Activated naive CD4-positive, alpha-beta T cell treated with anti-CD3 and anti-CD28 coated beads, Interleukin-2, amount 10 ng/mL, durations not matched to agents 7 days and 5 days (primary cell): ENCODE results near the gene MAP2K5.
"Not testable (repeated sequence)": the region's sequence is repeated elsewhere in the genome, so short reads cannot be mapped to it uniquely, and the experiment has no call there.

ENCODE experiments used
- CTCF ChIA-PET: fragments of 350-600 bp; sonication (Branson Sonifier 250); formaldehyde crosslinking; loops from one replicate; lab custom pipeline; 2021; ENCODE audit warnings: antibody characterized with exemption; lab: Charles Lee
- DNase-seq: peaks from one replicate; pipeline ENCODE4 v3.0.0-alpha.2; 2020
- H3K27ac Mint-ChIP-seq: one replicate; pipeline ENCODE4 v1.8.0; 2021; ENCODE audit warnings: mild to moderate bottlenecking, moderate library complexity, mixed read lengths
- H3K27me3 Mint-ChIP-seq: one replicate; pipeline ENCODE4 v1.8.0; 2021; ENCODE audit warnings: mild to moderate bottlenecking, mixed read lengths
- H3K36me3 Mint-ChIP-seq: one replicate; pipeline ENCODE4 v1.8.0; 2021; ENCODE audit warnings: mixed read lengths
- H3K4me1 Mint-ChIP-seq: one replicate; pipeline ENCODE4 v1.8.0; 2021; ENCODE audit warnings: mixed read lengths
- H3K4me3 Mint-ChIP-seq: one replicate; pipeline ENCODE4 v1.8.0; 2021; ENCODE audit warnings: mild to moderate bottlenecking, moderate library complexity, mixed read lengths
- H3K9me3 Mint-ChIP-seq: one replicate; pipeline ENCODE4 v1.8.0; 2021; ENCODE audit warnings: mixed read lengths

Gene MAP2K5

DNA sequence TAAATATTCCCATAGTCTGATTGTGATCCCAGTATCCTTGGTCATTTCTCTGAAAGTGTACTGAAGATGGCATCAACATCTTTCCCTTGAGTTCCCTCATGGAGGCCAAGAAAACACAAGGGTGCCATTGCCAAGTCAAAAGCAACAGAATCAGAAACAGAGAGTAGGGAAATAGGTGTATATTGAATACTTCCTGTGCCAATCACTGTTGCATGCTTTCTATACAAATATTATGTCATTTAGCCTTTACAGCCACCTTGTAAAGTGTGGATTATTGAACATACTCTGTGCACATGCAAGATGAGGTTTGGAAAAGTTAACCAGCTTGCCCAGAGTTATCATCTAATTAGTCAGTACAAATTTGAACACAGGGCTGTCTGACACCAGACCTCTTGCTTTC is 117.9 kb downstream of the MAP2K5 start:
- Mint-ChIP-seq H3K4me1 (no peaks in the 10 kb centered on the region), H3K36me3 (peaks cover 22% of the 10 kb centered on the region), H3K9me3 (peaks cover 5% of the 10 kb centered on the region), H3K4me3 (no peak overlapping the region), H3K27ac (no peak overlapping the region), H3K27me3 (no peaks in the 10 kb centered on the region)
- CTCF ChIA-PET: no interaction called here
- no peak for DNase-seq

DNA sequence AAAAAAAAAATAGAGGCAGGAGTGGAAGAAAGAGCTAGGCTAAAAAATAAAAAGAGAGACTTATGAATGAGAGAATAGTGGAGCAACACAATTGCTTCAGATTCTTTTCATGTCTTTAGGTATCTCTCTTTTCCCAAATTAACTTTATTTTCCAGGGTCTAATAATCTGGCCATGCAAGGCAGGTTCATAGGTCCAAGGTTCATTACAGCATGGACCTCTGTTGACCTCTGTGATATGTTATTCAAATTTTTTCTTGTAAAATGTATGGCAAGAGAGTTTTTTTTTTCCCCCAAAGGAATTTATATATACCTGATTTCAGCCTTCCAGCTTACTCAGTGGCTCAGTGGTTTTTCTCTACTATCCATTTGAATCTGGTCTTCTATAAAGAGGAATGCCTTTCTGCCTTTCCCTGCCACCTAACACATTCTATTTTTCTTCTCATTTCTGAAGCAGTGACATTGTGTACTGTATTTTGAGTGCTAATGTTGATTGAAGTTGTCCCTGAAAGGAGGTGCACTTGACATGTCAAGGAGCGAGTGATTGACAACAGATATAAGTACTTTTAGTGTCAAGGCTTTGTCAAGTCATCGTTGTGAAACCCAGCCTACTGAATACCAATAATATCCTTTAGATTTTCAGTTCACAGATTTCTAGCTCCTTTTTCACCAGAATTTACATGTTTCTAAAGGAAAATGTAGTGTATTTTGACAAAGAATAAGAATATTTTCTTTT is 118.5 kb downstream of the MAP2K5 start:
- no peaks in the 10 kb centered on the region for H3K9me3 Mint-ChIP-seq
- no peaks in the 10 kb centered on the region for H3K27me3 Mint-ChIP-seq
- H3K36me3 Mint-ChIP-seq: peaks cover 16% of the 10 kb centered on the region
- no peak overlapping the region for H3K4me3 Mint-ChIP-seq
- no peak overlapping the region for H3K27ac Mint-ChIP-seq
- no peaks in the 10 kb centered on the region for H3K4me1 Mint-ChIP-seq
- CTCF ChIA-PET: no interaction called here
- DNase-seq: no peak

DNA sequence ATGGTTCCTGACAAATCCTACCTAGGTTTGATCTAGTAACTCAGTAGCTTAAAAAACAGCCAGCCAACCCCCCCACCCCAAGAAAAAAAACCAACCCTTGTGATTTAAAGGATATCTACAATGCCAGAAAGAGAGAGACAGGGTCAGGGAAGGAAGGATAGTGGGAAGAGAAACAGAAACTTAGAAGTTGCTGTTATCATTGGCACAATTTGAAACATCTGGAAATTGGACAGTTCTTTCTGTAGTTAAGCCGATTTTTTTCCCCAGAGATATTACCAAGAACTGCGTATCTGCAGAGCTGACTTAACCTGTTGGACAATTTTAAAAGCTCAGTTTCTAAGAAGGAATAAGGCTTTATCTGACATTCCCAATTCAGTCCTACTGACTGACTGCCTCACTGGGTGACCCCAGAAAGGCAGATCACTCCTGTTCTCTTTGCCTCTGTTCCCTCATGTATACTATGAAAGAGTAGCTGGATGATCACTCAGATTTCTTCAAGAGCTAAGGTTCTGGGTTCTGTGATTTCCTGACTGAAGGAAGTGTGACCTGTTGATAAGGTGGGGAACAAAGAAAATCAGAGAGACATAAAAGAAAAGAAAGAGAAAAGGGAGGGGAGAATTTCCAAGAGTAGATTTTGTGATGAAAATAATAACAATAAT is 128.3 kb downstream of the MAP2K5 start:
- H3K27me3 Mint-ChIP-seq: no peaks in the 10 kb centered on the region
- no peak overlapping the region for H3K4me3 Mint-ChIP-seq
- H3K9me3 Mint-ChIP-seq: peaks cover 1% of the 10 kb centered on the region
- DNase-seq: no peak
- peaks cover 5% of the 10 kb centered on the region for H3K36me3 Mint-ChIP-seq
- H3K27ac Mint-ChIP-seq: no peak overlapping the region
- H3K4me1 Mint-ChIP-seq: no peaks in the 10 kb centered on the region
- CTCF ChIA-PET: no interaction called here

DNA sequence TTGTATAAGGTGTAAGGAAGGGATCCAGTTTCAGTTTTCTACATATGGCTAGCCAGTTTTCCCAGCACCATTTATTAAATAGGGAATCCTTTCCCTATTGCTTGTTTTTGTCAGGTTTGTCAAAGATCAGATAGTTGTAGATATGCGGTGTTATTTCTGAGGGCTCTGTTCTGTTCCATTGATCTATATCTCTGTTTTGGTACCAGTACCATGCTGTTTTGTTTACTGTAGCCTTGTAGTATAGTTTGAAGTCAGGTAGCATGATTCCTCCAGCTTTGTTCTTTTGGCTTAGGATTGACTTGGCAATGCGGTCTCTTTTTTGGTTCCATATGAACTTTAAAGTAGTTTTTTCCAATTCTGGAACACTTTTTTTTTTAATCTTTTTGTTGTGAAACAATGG is 130.3 kb downstream of the MAP2K5 start:
- H3K9me3 Mint-ChIP-seq, H3K4me1 Mint-ChIP-seq, H3K4me3 Mint-ChIP-seq, H3K36me3 Mint-ChIP-seq, H3K27ac Mint-ChIP-seq, DNase-seq, H3K27me3 Mint-ChIP-seq, CTCF ChIA-PET: not testable (repeated sequence)

DNA sequence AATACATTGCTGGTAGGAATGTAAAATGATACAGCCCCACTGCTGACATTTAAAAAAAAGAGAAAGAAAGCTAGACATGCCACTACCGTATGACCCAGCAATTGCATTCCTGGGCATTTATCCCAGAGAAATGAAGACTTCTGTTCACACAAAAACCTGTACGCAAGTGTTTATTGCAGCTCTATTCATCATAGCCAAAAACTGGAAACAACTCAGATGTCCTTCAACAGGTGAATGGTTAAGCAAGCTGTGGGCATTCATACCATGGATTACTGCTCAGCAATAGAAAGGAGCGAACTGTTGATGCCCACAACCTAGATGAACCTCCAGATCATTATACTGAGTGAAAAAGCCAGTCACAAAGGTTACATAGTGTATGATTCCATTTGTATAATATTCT is 132.5 kb downstream of the MAP2K5 start:
- Mint-ChIP-seq H3K36me3 (peaks cover 5% of the 10 kb centered on the region), H3K4me3 (no peak overlapping the region)

DNA sequence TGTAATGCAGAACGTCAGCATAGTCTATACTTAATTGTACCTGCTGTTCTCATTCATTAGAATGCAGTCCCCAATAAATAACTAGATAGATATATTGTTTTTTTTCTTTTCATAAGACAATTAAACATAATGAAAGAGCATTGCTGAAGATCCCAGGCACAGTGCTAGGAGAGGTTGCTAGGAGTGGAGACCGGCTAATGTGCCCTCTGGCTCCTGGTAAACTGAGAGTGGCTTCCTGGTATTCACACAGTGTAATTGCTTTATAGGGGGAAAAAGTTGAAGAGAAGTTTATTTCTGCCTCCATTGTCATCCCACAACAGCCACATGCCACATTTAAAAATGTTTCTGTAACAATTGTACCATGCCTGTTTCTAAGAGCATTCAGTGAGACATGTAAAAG is 135.6 kb downstream of the MAP2K5 start:
- CTCF ChIA-PET: interaction anchor here (1.0 kb wide), 1 partner anchor 66 kb away, joined by 3 read pairs; no protein-coding TSS in a partner anchor
- no peaks in the 10 kb centered on the region for H3K27me3 Mint-ChIP-seq
- peak overlapping the region; percentile 13 for H3K27ac Mint-ChIP-seq
- peaks cover under 1% of the 10 kb centered on the region for H3K9me3 Mint-ChIP-seq
- no peaks in the 10 kb centered on the region for H3K4me1 Mint-ChIP-seq
- no peak overlapping the region for H3K4me3 Mint-ChIP-seq
- H3K36me3 Mint-ChIP-seq: peaks cover 9% of the 10 kb centered on the region
- no peak for DNase-seq

More for the DNA sequence above, 132.5 kb downstream of the MAP2K5 start:
- no peaks in the 10 kb centered on the region for H3K4me1 Mint-ChIP-seq
- CTCF ChIA-PET: no interaction called here
- peaks cover 1% of the 10 kb centered on the region for H3K9me3 Mint-ChIP-seq
- H3K27ac Mint-ChIP-seq: no peak overlapping the region
- no peaks in the 10 kb centered on the region for H3K27me3 Mint-ChIP-seq
- DNase-seq: no peak

DNA sequence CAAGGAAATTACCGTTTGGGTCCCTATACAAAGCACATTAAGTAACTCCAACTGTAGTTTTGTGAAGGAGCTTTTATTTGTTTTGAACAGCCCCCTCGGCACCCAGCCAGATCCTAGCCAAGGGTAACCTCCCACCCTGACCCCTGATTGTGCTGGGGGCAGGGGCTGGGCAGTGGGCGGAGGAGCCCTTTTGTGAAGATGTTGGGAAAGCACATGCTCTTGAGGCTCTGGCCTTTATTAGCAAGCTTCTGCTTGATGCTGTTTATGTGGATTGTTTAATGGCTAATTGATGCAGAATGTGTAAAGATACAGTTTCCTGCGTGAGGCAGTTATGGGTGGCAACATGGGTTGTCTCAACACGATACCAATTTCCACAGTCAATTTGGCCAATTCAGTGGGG is 136.5 kb downstream of the MAP2K5 start:
- DNase-seq: no peak
- Mint-ChIP-seq H3K4me1 (no peaks in the 10 kb centered on the region), H3K27ac (no peak overlapping the region), H3K9me3 (peaks cover 8% of the 10 kb centered on the region), H3K4me3 (no peak overlapping the region), H3K27me3 (no peaks in the 10 kb centered on the region), H3K36me3 (peaks cover 12% of the 10 kb centered on the region)
- CTCF ChIA-PET: interaction anchor here (1.0 kb wide), 1 partner anchor 67 kb away, joined by 3 read pairs; no protein-coding TSS in a partner anchor

DNA sequence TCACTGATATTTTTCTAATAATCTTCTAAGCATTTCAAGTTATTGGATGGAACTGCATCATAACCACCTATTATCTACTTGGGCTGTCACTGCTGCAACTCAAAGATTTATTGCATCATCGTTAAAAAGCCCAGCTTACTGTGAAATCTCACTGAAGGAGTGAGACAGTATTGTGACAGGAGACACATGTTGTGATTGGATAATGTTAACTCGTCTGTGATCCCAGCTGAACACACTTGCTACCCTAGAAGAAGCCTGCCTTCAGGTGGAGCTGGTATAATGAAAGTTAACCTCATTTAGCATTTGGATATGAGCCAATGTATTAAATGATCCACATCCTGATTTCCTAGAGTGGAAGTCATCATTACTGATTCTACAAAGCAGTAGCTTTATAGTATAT is 138.1 kb downstream of the MAP2K5 start:
- no peak overlapping the region for H3K4me3 Mint-ChIP-seq
- H3K27ac Mint-ChIP-seq: no peak overlapping the region
- H3K9me3 Mint-ChIP-seq: peaks cover 17% of the 10 kb centered on the region
- CTCF ChIA-PET: no interaction called here
- no peak for DNase-seq
- H3K4me1 Mint-ChIP-seq: no peaks in the 10 kb centered on the region
- H3K36me3 Mint-ChIP-seq: peaks cover 20% of the 10 kb centered on the region
- H3K27me3 Mint-ChIP-seq: no peaks in the 10 kb centered on the region

DNA sequence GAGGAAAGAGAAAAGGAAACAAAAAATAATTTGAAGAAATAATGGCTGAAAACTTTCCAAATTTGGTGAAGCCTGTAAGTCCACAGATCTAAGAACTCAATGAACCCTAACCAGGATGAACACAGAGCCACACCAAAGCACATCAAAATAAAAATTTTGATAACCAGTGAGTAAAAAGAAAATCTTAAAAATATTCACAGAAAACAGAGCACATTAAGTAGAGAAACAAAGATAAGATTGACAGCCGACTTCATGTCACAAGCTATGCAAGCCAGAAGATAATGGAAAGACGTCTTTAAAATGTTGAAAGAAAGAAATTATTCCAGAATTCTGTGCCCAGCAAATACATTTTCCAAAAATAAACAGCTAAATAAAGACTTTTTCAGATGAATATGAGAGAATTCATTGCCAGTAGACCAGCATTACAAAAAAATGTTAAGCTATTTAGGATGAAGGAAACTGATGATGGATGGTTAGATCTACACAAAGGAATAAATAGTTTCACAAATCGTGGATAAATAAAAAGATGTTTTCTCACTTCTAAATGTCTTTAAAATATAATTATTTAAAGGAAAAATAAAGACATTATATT is 142.6 kb downstream of the MAP2K5 start:
- Mint-ChIP-seq H3K27ac (no peak overlapping the region), H3K4me1 (no peaks in the 10 kb centered on the region), H3K27me3 (no peaks in the 10 kb centered on the region), H3K4me3 (no peak overlapping the region), H3K9me3 (peaks cover 21% of the 10 kb centered on the region), H3K36me3 (peaks cover 19% of the 10 kb centered on the region)
- no peak for DNase-seq
- CTCF ChIA-PET: interaction anchor here (0.8 kb wide), 1 partner anchor 10 kb away, joined by 4 read pairs; no protein-coding TSS in a partner anchor

DNA sequence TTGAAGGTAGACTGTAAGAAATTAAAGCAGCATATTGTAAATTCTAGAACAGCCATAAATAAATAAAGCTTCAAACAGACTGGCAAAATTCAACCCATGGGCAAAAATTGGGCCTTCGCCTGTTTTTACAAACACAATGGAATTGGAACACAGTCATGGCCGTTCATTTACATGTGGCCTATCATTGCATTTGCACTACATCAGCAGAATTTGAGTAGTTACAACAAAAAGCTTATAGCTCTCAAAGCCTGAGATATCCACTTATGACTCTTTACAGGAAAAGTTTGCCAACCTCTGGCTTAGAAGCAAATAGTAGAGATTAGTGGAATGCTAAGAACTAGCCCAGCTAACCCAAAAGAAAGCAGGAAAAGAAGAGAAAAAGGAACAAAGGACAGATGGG is 143.2 kb downstream of the MAP2K5 start:
- Mint-ChIP-seq H3K9me3 (peaks cover 21% of the 10 kb centered on the region), H3K4me3 (no peak overlapping the region), H3K27me3 (no peaks in the 10 kb centered on the region), H3K27ac (no peak overlapping the region), H3K36me3 (peaks cover 18% of the 10 kb centered on the region), H3K4me1 (no peaks in the 10 kb centered on the region)
- DNase-seq: no peak
- CTCF ChIA-PET: interaction anchor here (0.8 kb wide), 1 partner anchor 10 kb away, joined by 4 read pairs; no protein-coding TSS in a partner anchor

DNA sequence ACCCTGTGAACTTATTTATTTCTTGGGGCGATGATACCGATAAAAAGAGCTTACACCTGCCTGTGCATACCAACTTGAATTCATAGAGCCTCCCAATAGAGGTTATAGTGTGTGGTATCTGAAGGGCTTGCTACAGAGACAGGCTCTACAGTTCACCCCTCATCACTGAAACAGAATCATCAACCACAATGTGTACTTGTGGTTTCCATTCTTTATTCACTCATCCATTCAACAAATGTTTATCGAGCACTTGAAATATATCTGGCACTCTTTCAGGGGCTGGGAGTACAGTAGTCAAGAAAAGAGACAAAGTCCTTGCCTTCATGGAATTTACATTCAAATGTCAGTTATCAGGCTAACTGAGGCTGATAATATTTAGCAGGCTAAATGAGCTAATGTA is 148.4 kb downstream of the MAP2K5 start:
- Mint-ChIP-seq H3K9me3 (peaks cover 2% of the 10 kb centered on the region), H3K4me3 (no peak overlapping the region), H3K27ac (no peak overlapping the region), H3K27me3 (no peaks in the 10 kb centered on the region), H3K4me1 (no peaks in the 10 kb centered on the region), H3K36me3 (peaks cover 3% of the 10 kb centered on the region)
- no peak for DNase-seq
- CTCF ChIA-PET: no interaction called here

DNA sequence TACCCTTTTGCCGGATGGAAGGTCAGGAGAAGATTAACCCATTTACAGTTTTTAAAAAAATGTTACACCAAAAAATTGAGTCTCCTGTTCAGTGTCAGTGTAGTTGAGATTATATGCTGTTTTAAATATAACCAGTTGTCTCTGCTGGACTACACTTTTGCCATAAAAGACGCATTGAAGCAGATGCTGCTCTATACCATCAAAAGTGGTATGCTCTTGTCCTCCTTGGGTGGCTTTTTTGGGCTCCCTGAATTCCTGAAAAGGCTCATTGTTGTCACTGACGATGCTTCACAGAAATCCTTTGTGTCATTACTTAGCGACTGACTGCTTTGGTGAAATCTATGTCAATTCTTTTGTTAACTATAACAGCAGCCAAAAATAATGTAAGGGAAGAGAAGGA is 148.9 kb downstream of the MAP2K5 start:
- Mint-ChIP-seq H3K27ac (no peak overlapping the region), H3K36me3 (peaks cover 3% of the 10 kb centered on the region)
- CTCF ChIA-PET: no interaction called here

DNA sequence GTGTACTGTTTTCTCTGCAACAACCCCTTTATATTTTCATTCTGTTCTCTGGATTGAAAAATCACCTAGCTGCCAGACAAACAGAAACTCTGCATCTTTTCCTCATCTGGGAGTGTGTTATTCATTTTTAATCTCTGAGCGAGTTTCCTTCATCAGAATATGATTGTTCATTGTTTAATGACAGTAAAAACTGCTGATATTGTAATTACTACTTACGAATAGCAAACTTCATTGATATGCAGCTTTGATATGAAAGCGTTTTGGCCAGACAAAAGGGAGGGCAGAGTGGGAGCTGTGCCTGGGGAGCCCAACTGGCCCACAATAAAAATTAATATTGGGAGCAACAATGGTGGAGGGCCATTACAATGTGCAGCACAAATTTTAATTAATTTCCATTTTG is 150.1 kb downstream of the MAP2K5 start:
- Mint-ChIP-seq H3K4me1 (no peaks in the 10 kb centered on the region), H3K36me3 (peaks cover 3% of the 10 kb centered on the region), H3K4me3 (no peak overlapping the region), H3K27me3 (no peaks in the 10 kb centered on the region), H3K9me3 (no peaks in the 10 kb centered on the region), H3K27ac (no peak overlapping the region)
- CTCF ChIA-PET: no interaction called here
- no peak for DNase-seq

More for the DNA sequence above, 148.9 kb downstream of the MAP2K5 start:
- DNase-seq: no peak
- Mint-ChIP-seq H3K9me3 (no peaks in the 10 kb centered on the region), H3K27me3 (no peaks in the 10 kb centered on the region), H3K4me1 (no peaks in the 10 kb centered on the region), H3K4me3 (no peak overlapping the region)

DNA sequence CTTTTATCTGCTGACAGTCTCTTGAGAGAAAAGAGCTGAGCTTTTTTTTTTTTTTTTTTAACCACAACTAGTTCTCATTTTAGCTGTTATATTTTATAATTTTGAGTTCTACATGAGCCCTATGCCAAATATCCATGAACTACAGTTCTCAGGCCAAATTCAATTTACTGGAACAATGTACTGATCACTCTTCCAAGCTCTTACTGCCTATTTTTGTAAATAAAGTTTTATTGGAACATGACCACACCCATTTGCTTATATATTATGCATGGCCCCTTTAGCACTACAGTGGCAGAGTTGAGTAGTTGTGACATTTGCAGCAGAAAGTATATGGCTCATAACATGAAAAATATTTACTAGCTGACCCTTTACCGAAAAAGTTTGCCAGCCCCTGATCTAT is 153.6 kb downstream of the MAP2K5 start:
- CTCF ChIA-PET: interaction anchor here (0.7 to 1.1 kb wide), 2 partner anchors 10 to 119 kb away, joined by 3 to 4 read pairs; no protein-coding TSS in a partner anchor

More for the DNA sequence above, 153.6 kb downstream of the MAP2K5 start:
- no peak overlapping the region for H3K4me3 Mint-ChIP-seq
- H3K36me3 Mint-ChIP-seq: peaks cover 9% of the 10 kb centered on the region
- no peak overlapping the region for H3K27ac Mint-ChIP-seq
- no peaks in the 10 kb centered on the region for H3K27me3 Mint-ChIP-seq
- DNase-seq: no peak
- no peaks in the 10 kb centered on the region for H3K4me1 Mint-ChIP-seq
- no peaks in the 10 kb centered on the region for H3K9me3 Mint-ChIP-seq
